Liver (tissue), 9 donors: ENCODE measurements around the gene IFT81. TPM values are rescaled to one million over a fixed set of nuclear protein-coding genes. Genes with fewer than 3 reads are reported as not detected.

Experiments
- DNase-seq: peaks from one replicate; pipeline ENCODE4 v3.0.0-alpha.2; 2017; ENCODE audit warnings: low spot score
- H3K27ac ChIP-seq, 2 donors: one replicate each; pipeline ENCODE4 v1.7.0; 2013; ENCODE audit warnings: inconsistent platforms in 2 of 2, low read length in 2 of 2, control low read depth in 1 of 2, low read depth in 1 of 2, mild to moderate bottlenecking in 1 of 2
- H3K27me3 ChIP-seq, 4 donors: one replicate each; pipeline versions ENCODE4 v1.6.1 to v1.7.0; 2013; ENCODE audit warnings: low read length in 3 of 4, inconsistent platforms in 1 of 4, mild to moderate bottlenecking in 1 of 4, moderate library complexity in 1 of 4; ENCODE audit not compliant: control insufficient read depth in 4 of 4, insufficient read depth in 4 of 4
- H3K36me3 ChIP-seq, 4 donors: one replicate each; pipeline versions ENCODE4 v1.6.1 to v1.7.0; 2013; ENCODE audit warnings: low read length in 3 of 4, mild to moderate bottlenecking in 3 of 4, low read depth in 1 of 4, moderate library complexity in 1 of 4; ENCODE audit not compliant: control insufficient read depth in 4 of 4, insufficient read depth in 3 of 4
- H3K4me1 ChIP-seq, 4 donors: one replicate each; pipeline versions ENCODE4 v1.6.1 to v1.7.0; 2013; ENCODE audit warnings: low read length in 3 of 4, mild to moderate bottlenecking in 3 of 4, moderate library complexity in 1 of 4; ENCODE audit not compliant: control insufficient read depth in 4 of 4, insufficient read depth in 4 of 4
- H3K4me3 ChIP-seq, 3 donors: one replicate each; pipeline versions ENCODE4 v1.6.1 to v1.7.0; 2013; ENCODE audit warnings: low read length in 3 of 3, control low read depth in 1 of 3, low read depth in 1 of 3, mild to moderate bottlenecking in 1 of 3
- H3K9ac ChIP-seq, 2 donors: one replicate each; pipeline ENCODE4 v1.7.0; 2013; ENCODE audit warnings: low read length in 2 of 2, mild to moderate bottlenecking in 2 of 2, moderate library complexity in 2 of 2, control low read depth in 1 of 2, low read depth in 1 of 2
- H3K9me3 ChIP-seq, 4 donors: one replicate each; pipeline versions ENCODE4 v1.6.1 to v1.7.0; 2013; ENCODE audit warnings: low read length in 3 of 4; ENCODE audit not compliant: control insufficient read depth in 4 of 4
- EGR1 ChIP-seq, 2 donors: IDR thresholded peaks; 2 replicates each; pipeline ENCODE4 v1.6.1; 2016 to 2018; ENCODE audit warnings: antibody characterized with exemption in 2 of 2, low read depth in 2 of 2
- FOXA1 ChIP-seq: IDR thresholded peaks from 2 replicates; pipeline ENCODE4 v1.6.1; 2016; ENCODE audit warnings: antibody characterized with exemption
- FOXA2 ChIP-seq: IDR thresholded peaks from 2 replicates; pipeline ENCODE4 v1.6.1; 2016; ENCODE audit warnings: antibody characterized with exemption
- GABPA ChIP-seq, 2 donors: IDR thresholded peaks in 1 of 2; conservative IDR thresholded peaks in 1 of 2; 2 replicates each; pipeline ENCODE4 v1.6.1; 2016; ENCODE audit warnings: antibody characterized with exemption in 2 of 2, mild to moderate bottlenecking in 1 of 2, moderate library complexity in 1 of 2
- HNF4A ChIP-seq, 2 donors: conservative IDR thresholded peaks; 2 replicates each; pipeline ENCODE4 v1.6.1; 2016; ENCODE audit warnings: antibody characterized with exemption in 2 of 2, mild to moderate bottlenecking in 2 of 2
- HNF4G ChIP-seq: IDR thresholded peaks from 2 replicates; pipeline ENCODE4 v1.6.1; 2016; ENCODE audit warnings: antibody characterized with exemption
- JUND ChIP-seq, 2 donors: IDR thresholded peaks; 2 replicates each; pipeline ENCODE4 v1.6.1; 2016; ENCODE audit warnings: antibody characterized with exemption in 2 of 2
- MAX ChIP-seq: IDR thresholded peaks from 2 replicates; pipeline ENCODE4 v1.6.1; 2016; ENCODE audit warnings: antibody characterized with exemption
- NR2F2 ChIP-seq: IDR thresholded peaks from 2 replicates; pipeline ENCODE4 v1.6.1; 2016; ENCODE audit warnings: antibody characterized with exemption
- RAD21 ChIP-seq, 2 donors: IDR thresholded peaks; 2 replicates each; pipeline ENCODE4 v1.6.1; 2016; ENCODE audit warnings: antibody characterized with exemption in 2 of 2, mild to moderate bottlenecking in 2 of 2
- RXRA ChIP-seq, 2 donors: IDR thresholded peaks; 2 replicates each; pipeline ENCODE4 v1.6.1; 2017 to 2018; ENCODE audit warnings: antibody characterized with exemption in 2 of 2, mild to moderate bottlenecking in 1 of 2
- SP1 ChIP-seq: IDR thresholded peaks from 2 replicates; pipeline ENCODE4 v1.6.1; 2018; ENCODE audit warnings: antibody characterized with exemption, mild to moderate bottlenecking
- TAF1 ChIP-seq: conservative IDR thresholded peaks from 2 replicates; pipeline ENCODE4 v1.6.1; 2016; ENCODE audit warnings: antibody characterized with exemption, mild to moderate bottlenecking
- YY1 ChIP-seq: IDR thresholded peaks from 2 replicates; pipeline ENCODE4 v1.6.1; 2016; ENCODE audit warnings: antibody characterized with exemption, mild to moderate bottlenecking
- ZBTB33 ChIP-seq: IDR thresholded peaks from 2 replicates; pipeline ENCODE4 v1.6.1; 2016; ENCODE audit warnings: antibody characterized with exemption
- WGBS: extraction: QIAGEN DNeasy Blood & Tissue Kit; methylation state at CpG from one replicate; pipeline ENCODE4 v1.1.7; 2013; 5-methylcytosine and 5-hydroxymethylcytosine counted together
- polyA plus RNA-seq, 2 donors: library from polyadenylated mRNA; stranded (reverse) in 1 of 2; unstranded in 1 of 2; fragments of 200-250 nt in 1 of 2; fragments of >200 nt in 1 of 2; fragmentation: Nextera tagmentation in 1 of 2; extraction: Ambion mirVana in 1 of 2; gene quantifications; one replicate each; pipeline versions ENCODE4 v1.2.1 to v1.2.3, GENCODE V29; 2013 to 2015
- total RNA-seq, 2 donors: library from RNA; depleted of rRNA; stranded (reverse); fragments of >200 nt; gene quantifications; one replicate each; pipeline ENCODE4 v1.2.3, GENCODE V29; 2014
- TF ChIP-seq, protein P1 (sequence below): IDR thresholded peaks from 2 replicates; pipeline ENCODE4 v1.6.1; 2016; ENCODE audit warnings: antibody characterized with exemption
- TF ChIP-seq, protein P2 (sequence below): fragments of 150-350 bp; IDR thresholded peaks from 2 replicates; pipeline ENCODE4 v1.5.1; 2017; ENCODE audit warnings: improper control_type of control experiment, low read depth, low read length; ENCODE audit not compliant: missing input control
- donor health status: healthy.
- donor health status: healthy.
- donor health status: healthy.
- donor health status: healthy.
- donor health status: healthy.

The IFT81 gene
- total and polyA plus RNA-seq, 4 donors = 1.9 to 4.9 (median 2.8) TPM

DNA sequence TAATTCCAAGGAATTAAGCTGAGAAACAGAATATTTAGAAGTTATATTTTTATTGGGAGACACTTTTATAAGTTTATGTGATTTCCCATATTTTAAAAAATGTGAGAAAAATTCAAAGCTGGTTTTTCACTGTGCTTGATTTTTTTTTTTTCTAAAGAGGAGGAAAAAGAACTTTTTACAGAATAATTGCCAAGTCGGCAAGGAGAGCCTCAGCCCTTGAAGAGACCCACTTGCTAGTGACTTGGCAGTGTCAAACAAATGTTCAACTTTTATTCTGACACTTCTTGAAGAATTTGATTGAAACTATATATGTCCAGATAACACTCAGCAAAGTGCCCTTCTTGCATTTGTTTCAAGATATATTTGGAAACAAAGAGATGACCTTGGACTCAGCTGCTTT, 104.6 kb downstream of the IFT81 start:
- DNase-seq = no peak
- Histone ChIP-seq H3K4me1 (peaks cover 3 to 21% (median 14%) of the 10 kb centered on the region in 4 donors), H3K27ac (no peak overlapping the region), H3K4me3 (no peak overlapping the region), H3K9ac (no peak overlapping the region), H3K27me3 (no peaks in the 10 kb centered on the region), H3K36me3 (no peaks in the 10 kb centered on the region), H3K9me3 (no peaks in the 10 kb centered on the region)
- TF ChIP-seq RXRA (IDR thresholded peaks at IDR 0.05) (no peak), ZBTB33 (no peak), FOXA1 (no peak)
- TF ChIP-seq, protein P1, sequence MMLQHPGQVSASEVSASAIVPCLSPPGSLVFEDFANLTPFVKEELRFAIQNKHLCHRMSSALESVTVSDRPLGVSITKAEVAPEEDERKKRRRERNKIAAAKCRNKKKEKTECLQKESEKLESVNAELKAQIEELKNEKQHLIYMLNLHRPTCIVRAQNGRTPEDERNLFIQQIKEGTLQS = no peak
- 92% methylated on average over 1 of the region's 1 CpG for WGBS

- H3K4me3 ChIP-seq = no peak overlapping the region
- H3K27me3 ChIP-seq = no peaks in the 10 kb centered on the region
- WGBS = 95% methylated on average over 4 of the region's 4 CpGs
- H3K36me3 ChIP-seq = no peaks in the 10 kb centered on the region
- no peak for DNase-seq
- H3K9me3 ChIP-seq = no peaks in the 10 kb centered on the region
- H3K27ac ChIP-seq = no peak overlapping the region
- no peak overlapping the region for H3K9ac ChIP-seq
- peaks cover 3 to 21% (median 15%) of the 10 kb centered on the region in 4 donors for H3K4me1 ChIP-seq
- TF ChIP-seq MAX (no peak), RXRA (IDR thresholded peaks at IDR 0.05) (no peak), SP1 (no peak), FOXA1 (no peak), TAF1 (no peak), ZBTB33 (no peak), GABPA (IDR thresholded peaks at IDR 0.05 in 1 of 2, conservative IDR thresholded peaks at IDR 0.05 in 1 of 2) (no peak)
- TF ChIP-seq, protein P1 = no peak
Measured at GRCh38 chr12:110229409-110229808, 105.3 kb downstream of the IFT81 start.

- no peak for DNase-seq
- Histone ChIP-seq H3K9me3 (no peaks in the 10 kb centered on the region), H3K4me3 (no peak overlapping the region), H3K4me1 (peaks cover 1 to 16% (median 10%) of the 10 kb centered on the region in 4 donors), H3K9ac (no peak overlapping the region), H3K27me3 (no peaks in the 10 kb centered on the region), H3K27ac (peak overlapping the region in 1 of 2 donors; percentile 14), H3K36me3 (no peaks in the 10 kb centered on the region)
- 41% methylated on average over 1 of the region's 1 CpG for WGBS
- TF ChIP-seq SP1 = peak; percentile 24
- no peak for TF ChIP-seq HNF4G
- TF ChIP-seq, protein P1 = no peak
- TF ChIP-seq RAD21 (IDR thresholded peaks at IDR 0.05) = peak in 1 of 2 donors; percentile 22
- peak in 1 of 2 donors; percentile 29 for TF ChIP-seq EGR1 (IDR thresholded peaks at IDR 0.05; ENCODE audit: low read depth in 2 of 2)
- TF ChIP-seq JUND (IDR thresholded peaks at IDR 0.05) = peak in 1 of 2 donors; percentile 11
- TF ChIP-seq TAF1 = no peak
- TF ChIP-seq HNF4A (conservative IDR thresholded peaks at IDR 0.05) = peak; percentile 14 to 43
- peak in 1 of 2 donors; percentile 68 for TF ChIP-seq RXRA (IDR thresholded peaks at IDR 0.05)
- TF ChIP-seq FOXA2 = peak; percentile 87
- TF ChIP-seq GABPA (IDR thresholded peaks at IDR 0.05 in 1 of 2, conservative IDR thresholded peaks at IDR 0.05 in 1 of 2) = no peak
- no peak for TF ChIP-seq YY1
- TF ChIP-seq, protein P2, sequence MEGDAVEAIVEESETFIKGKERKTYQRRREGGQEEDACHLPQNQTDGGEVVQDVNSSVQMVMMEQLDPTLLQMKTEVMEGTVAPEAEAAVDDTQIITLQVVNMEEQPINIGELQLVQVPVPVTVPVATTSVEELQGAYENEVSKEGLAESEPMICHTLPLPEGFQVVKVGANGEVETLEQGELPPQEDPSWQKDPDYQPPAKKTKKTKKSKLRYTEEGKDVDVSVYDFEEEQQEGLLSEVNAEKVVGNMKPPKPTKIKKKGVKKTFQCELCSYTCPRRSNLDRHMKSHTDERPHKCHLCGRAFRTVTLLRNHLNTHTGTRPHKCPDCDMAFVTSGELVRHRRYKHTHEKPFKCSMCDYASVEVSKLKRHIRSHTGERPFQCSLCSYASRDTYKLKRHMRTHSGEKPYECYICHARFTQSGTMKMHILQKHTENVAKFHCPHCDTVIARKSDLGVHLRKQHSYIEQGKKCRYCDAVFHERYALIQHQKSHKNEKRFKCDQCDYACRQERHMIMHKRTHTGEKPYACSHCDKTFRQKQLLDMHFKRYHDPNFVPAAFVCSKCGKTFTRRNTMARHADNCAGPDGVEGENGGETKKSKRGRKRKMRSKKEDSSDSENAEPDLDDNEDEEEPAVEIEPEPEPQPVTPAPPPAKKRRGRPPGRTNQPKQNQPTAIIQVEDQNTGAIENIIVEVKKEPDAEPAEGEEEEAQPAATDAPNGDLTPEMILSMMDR = no peak
- no peak for TF ChIP-seq MAX
- TF ChIP-seq FOXA1 = peak; percentile 71
- TF ChIP-seq NR2F2 = no peak
Measured at GRCh38 chr12:110230655-110231054, 106.5 kb downstream of the IFT81 start.
